Prostate gland (tissue), 2 donors: ENCODE data around the gene CFAP45.

ENCODE experiments used
- CTCF ChIP-seq, 4 experiments: fragments of 200-600 bp in 2 of 4; fragments of 450-650 bp in 2 of 4; sonication (generic) in 2 of 4; IDR thresholded peaks; 1 replicate in 3 of 4; 2 replicates in 1 of 4; pipeline ENCODE4 v1.5.1; 2016 to 2019; ENCODE audit warnings: antibody characterized with exemption in 4 of 4, mild to moderate bottlenecking in 2 of 4, moderate library complexity in 2 of 4
- POLR2A ChIP-seq: fragments of 450-650 bp; IDR thresholded peaks from one replicate; pipeline ENCODE4 v1.6.1; 2016; ENCODE audit warnings: antibody characterized with exemption, mild to moderate bottlenecking
- POLR2AphosphoS5 ChIP-seq: sonication (generic); formaldehyde crosslinking; IDR thresholded peaks from one replicate; pipeline ENCODE4 v1.6.1; 2017; ENCODE audit warnings: antibody characterized with exemption

DNA sequence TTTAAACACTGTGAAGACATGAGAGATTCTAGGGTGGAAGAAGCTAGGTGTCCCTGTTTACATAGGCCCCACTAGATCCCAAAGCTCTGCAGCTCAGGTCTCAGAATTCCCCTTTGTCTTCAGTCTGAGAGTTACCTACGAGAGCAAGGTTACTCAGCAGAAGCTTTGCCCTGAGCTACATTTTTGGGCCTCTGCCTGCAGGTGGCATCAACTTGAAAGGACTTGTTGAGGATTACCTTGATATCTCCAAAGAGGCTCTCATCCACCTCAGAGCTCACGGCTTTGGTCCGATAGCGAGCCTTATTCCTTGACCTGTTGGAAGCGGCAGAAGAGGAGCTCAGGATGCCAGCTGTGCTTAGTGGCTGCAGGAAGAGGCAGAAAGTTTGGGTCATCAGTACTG, 7.0 kb downstream of the CFAP45 start:
- TF ChIP-seq POLR2AphosphoS5 = no peak
- TF ChIP-seq POLR2A = no peak
- TF ChIP-seq CTCF (IDR thresholded peaks at IDR 0.05) = peak in 1 of 4 experiments; percentile 25
